H1 (cell line): Measurements from ENCODE around the gene SHTN1. TPM values are rescaled to one million over a fixed set of nuclear protein-coding genes. Genes with fewer than 3 reads are reported as not detected.
A peak's percentile ranks its signal among the peaks of the same experiment; 100 is the strongest.

Source experiments
- CBX8 ChIP-seq: fragments of 300-800, 300-1000 bp; sonication (generic); IDR thresholded peaks from 2 replicates; pipeline ENCODE4 v1.7.1; 2016; ENCODE audit warnings: low read depth, low read length, borderline replicate concordance
- EP300 ChIP-seq, 2 experiments: IDR thresholded peaks; 1 replicate in 1 of 2; 2 replicates in 1 of 2; pipeline ENCODE4 v1.6.1; 2011 to 2012; ENCODE audit warnings: low read depth in 2 of 2, low read length in 2 of 2, mild to moderate bottlenecking in 2 of 2, borderline replicate concordance in 1 of 2, inconsistent platforms in 1 of 2, moderate library complexity in 1 of 2
- EZH2 ChIP-seq: fragments of 200-600 bp; sonication (generic); IDR thresholded peaks from 2 replicates; pipeline ENCODE4 v1.7.1; 2012; ENCODE audit warnings: low read depth, mild to moderate bottlenecking, moderate library complexity, low read length, inconsistent platforms; ENCODE audit not compliant: severe bottlenecking
- FOSL1 ChIP-seq: IDR thresholded peaks from 2 replicates; pipeline ENCODE4 v1.6.1; 2011; ENCODE audit warnings: mild to moderate bottlenecking, low read depth, low read length, moderate library complexity; ENCODE audit not compliant: insufficient read depth
- GTF2F1 ChIP-seq: IDR thresholded peaks from 2 replicates; pipeline ENCODE4 v1.6.1; 2012; ENCODE audit warnings: low read depth, low read length, improper control_type of control experiment, borderline replicate concordance
- HDAC6 ChIP-seq: IDR thresholded peaks from one replicate; pipeline ENCODE4 v1.7.1; 2012; ENCODE audit warnings: low read depth, mild to moderate bottlenecking, inconsistent platforms, low read length, moderate library complexity
- JUN ChIP-seq: IDR thresholded peaks from 2 replicates; pipeline ENCODE4 v1.6.1; 2011; ENCODE audit warnings: low read depth, mild to moderate bottlenecking, improper control_type of control experiment, low read length
- KDM5A ChIP-seq: fragments of 200-600 bp; IDR thresholded peaks from 2 replicates; pipeline ENCODE4 v1.7.1; 2012; ENCODE audit warnings: mild to moderate bottlenecking, low read length, inconsistent platforms, mixed read lengths
- MAX ChIP-seq: IDR thresholded peaks from 2 replicates; pipeline ENCODE4 v1.6.1; 2012; ENCODE audit warnings: inconsistent platforms
- PHF8 ChIP-seq: fragments of 200-600 bp; sonication (generic); conservative IDR thresholded peaks from 2 replicates; pipeline ENCODE4 v1.7.1; 2012; ENCODE audit warnings: low read depth, mild to moderate bottlenecking, inconsistent platforms, low read length, moderate library complexity
- POLR2A ChIP-seq, 2 experiments: IDR thresholded peaks; 1 replicate in 1 of 2; 2 replicates in 1 of 2; pipeline ENCODE4 v1.6.1; 2011; ENCODE audit warnings: low read depth in 2 of 2, low read length in 2 of 2, mild to moderate bottlenecking in 2 of 2; ENCODE audit errors: control extremely low read depth in 1 of 2
- SAP30 ChIP-seq: fragments of 300-600 bp; sonication (generic); IDR thresholded peaks from 2 replicates; pipeline ENCODE4 v1.7.1; 2012; ENCODE audit warnings: low read length, moderate library complexity, mild to moderate bottlenecking, inconsistent platforms; ENCODE audit not compliant: insufficient read depth, insufficient replicate concordance
- SP2 ChIP-seq: IDR thresholded peaks from 2 replicates; pipeline ENCODE4 v1.6.1; 2012; ENCODE audit warnings: mild to moderate bottlenecking, low read length, inconsistent platforms
- SRF ChIP-seq: IDR thresholded peaks from 2 replicates; pipeline ENCODE4 v1.6.1; 2011; ENCODE audit warnings: mild to moderate bottlenecking, low read depth, low read length, moderate library complexity
- TBP ChIP-seq: IDR thresholded peaks from 2 replicates; pipeline ENCODE4 v1.6.1; 2011; ENCODE audit warnings: low read depth, low read length, improper control_type of control experiment
- TEAD4 ChIP-seq: IDR thresholded peaks from 2 replicates; pipeline ENCODE4 v1.6.1; 2012; ENCODE audit warnings: low read depth, low read length, inconsistent platforms, mixed read lengths
- polyA plus RNA-seq, 7 experiments: library from polyadenylated mRNA; depleted of rRNA in 3 of 7; stranded (reverse) in 5 of 7; unstranded in 2 of 7; fragments of >200 nt in 5 of 7; fragments of 200-250 nt in 2 of 7; gene quantifications; 1 replicate in 5 of 7; 2 replicates in 1 of 7; 4 replicates in 1 of 7; pipeline versions ENCODE4 v1.2.1 to v1.2.3, GENCODE V29; 2011 to 2013; ENCODE audit warnings: missing spikeins in 2 of 7, mixed read lengths in 2 of 7
- total RNA-seq: library from RNA; stranded (reverse); fragmentation: NEBNext Ultra II Directional; extraction: Animal tissue kit (Norgen Biotek cat#: 25700); gene quantifications from 2 replicates; pipeline ENCODE4 v1.2.1, GENCODE V29; 2021
- TF ChIP-seq, protein P1 (sequence below), 3 experiments: IDR thresholded peaks; 1 replicate in 2 of 3; 2 replicates in 1 of 3; pipeline versions ENCODE4 v1.5.1 to v1.6.1; 2011; ENCODE audit warnings: low read length in 3 of 3, mild to moderate bottlenecking in 3 of 3, inconsistent platforms in 2 of 3, low read depth in 1 of 3, moderate library complexity in 1 of 3; ENCODE audit not compliant: insufficient read depth in 1 of 3; ENCODE audit errors: control extremely low read depth in 1 of 3
- TF ChIP-seq, protein P2 (sequence below): IDR thresholded peaks from 2 replicates; pipeline ENCODE4 v1.6.1; 2011; ENCODE audit warnings: low read length, improper control_type of control experiment
- TF ChIP-seq, protein P3 (sequence below): IDR thresholded peaks from 2 replicates; pipeline ENCODE4 v1.6.1; 2012; ENCODE audit warnings: inconsistent platforms

Gene SHTN1
- total and polyA plus RNA-seq, 2 of the 8 experiments (the other 6 are each of a cell fraction or from before 2014, with no cell fraction given) = 3.3 to 12.7 TPM

- TF ChIP-seq, protein P1, sequence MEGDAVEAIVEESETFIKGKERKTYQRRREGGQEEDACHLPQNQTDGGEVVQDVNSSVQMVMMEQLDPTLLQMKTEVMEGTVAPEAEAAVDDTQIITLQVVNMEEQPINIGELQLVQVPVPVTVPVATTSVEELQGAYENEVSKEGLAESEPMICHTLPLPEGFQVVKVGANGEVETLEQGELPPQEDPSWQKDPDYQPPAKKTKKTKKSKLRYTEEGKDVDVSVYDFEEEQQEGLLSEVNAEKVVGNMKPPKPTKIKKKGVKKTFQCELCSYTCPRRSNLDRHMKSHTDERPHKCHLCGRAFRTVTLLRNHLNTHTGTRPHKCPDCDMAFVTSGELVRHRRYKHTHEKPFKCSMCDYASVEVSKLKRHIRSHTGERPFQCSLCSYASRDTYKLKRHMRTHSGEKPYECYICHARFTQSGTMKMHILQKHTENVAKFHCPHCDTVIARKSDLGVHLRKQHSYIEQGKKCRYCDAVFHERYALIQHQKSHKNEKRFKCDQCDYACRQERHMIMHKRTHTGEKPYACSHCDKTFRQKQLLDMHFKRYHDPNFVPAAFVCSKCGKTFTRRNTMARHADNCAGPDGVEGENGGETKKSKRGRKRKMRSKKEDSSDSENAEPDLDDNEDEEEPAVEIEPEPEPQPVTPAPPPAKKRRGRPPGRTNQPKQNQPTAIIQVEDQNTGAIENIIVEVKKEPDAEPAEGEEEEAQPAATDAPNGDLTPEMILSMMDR (IDR thresholded peaks at IDR 0.05; ENCODE audit: control extremely low read depth in 1 of 3, insufficient read depth in 1 of 3, low read depth in 1 of 3, low read length in 3 of 3) = no peak
- TF ChIP-seq TEAD4 = no peak
- no peak for TF ChIP-seq KDM5A
- TF ChIP-seq EZH2 = no peak
- peak in 1 of 2 experiments; percentile 71; a peak in 2 of 3 replicates for TF ChIP-seq POLR2A (IDR thresholded peaks at IDR 0.05; ENCODE audit: control extremely low read depth in 1 of 2, low read depth in 2 of 2, low read length in 2 of 2)
- no peak for TF ChIP-seq JUN
- no peak for TF ChIP-seq SP2
- TF ChIP-seq SAP30 = peak; percentile 95
- TF ChIP-seq CBX8 = no peak
- no peak for TF ChIP-seq GTF2F1
- peak; percentile 76 for TF ChIP-seq TBP
- TF ChIP-seq HDAC6 = no peak
- TF ChIP-seq MAX = peak; percentile 53
- TF ChIP-seq, protein P2, sequence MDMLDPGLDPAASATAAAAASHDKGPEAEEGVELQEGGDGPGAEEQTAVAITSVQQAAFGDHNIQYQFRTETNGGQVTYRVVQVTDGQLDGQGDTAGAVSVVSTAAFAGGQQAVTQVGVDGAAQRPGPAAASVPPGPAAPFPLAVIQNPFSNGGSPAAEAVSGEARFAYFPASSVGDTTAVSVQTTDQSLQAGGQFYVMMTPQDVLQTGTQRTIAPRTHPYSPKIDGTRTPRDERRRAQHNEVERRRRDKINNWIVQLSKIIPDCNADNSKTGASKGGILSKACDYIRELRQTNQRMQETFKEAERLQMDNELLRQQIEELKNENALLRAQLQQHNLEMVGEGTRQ = no peak
- TF ChIP-seq EP300 (IDR thresholded peaks at IDR 0.05; ENCODE audit: borderline replicate concordance in 1 of 2, low read depth in 2 of 2, low read length in 2 of 2) = no peak
- TF ChIP-seq SRF = no peak
- TF ChIP-seq FOSL1 = no peak
- peak; percentile 61 for TF ChIP-seq PHF8
- TF ChIP-seq, protein P3, sequence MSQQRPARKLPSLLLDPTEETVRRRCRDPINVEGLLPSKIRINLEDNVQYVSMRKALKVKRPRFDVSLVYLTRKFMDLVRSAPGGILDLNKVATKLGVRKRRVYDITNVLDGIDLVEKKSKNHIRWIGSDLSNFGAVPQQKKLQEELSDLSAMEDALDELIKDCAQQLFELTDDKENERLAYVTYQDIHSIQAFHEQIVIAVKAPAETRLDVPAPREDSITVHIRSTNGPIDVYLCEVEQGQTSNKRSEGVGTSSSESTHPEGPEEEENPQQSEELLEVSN = peak; percentile 77
These were observed 155.5 kb downstream of the SHTN1 start, which contains the start of gene ENO4 (continued) for GRCh38 chr10:116849248-116850057.
